Adipocyte (in vitro differentiated cells): ENCODE data around the gene MYO5B.

ENCODE experiments used
- DNase-seq: peaks from one replicate; pipeline ENCODE4 v3.0.0-alpha.2; 2015; ENCODE audit warnings: low read depth
- H3K27me3 ChIP-seq: replicated peaks from 2 replicates; pipeline ENCODE4 v1.7.0; 2013; ENCODE audit warnings: mild to moderate bottlenecking, low read length, moderate library complexity; ENCODE audit not compliant: control insufficient read depth, insufficient read depth
- H3K36me3 ChIP-seq: 2 replicates; pipeline ENCODE4 v1.7.0; 2013; ENCODE audit warnings: low read length, mild to moderate bottlenecking, moderate library complexity; ENCODE audit not compliant: control insufficient read depth, insufficient read depth, severe bottlenecking
- H3K4me1 ChIP-seq: 2 replicates; pipeline ENCODE4 v1.7.0; 2013; ENCODE audit warnings: mild to moderate bottlenecking, low read length, moderate library complexity; ENCODE audit not compliant: control insufficient read depth, insufficient read depth
- H3K4me3 ChIP-seq: 2 replicates; pipeline ENCODE4 v1.7.0; 2013; ENCODE audit warnings: mild to moderate bottlenecking, low read length, moderate library complexity
- H3K9ac ChIP-seq: 2 replicates; pipeline ENCODE4 v1.7.0; 2013; ENCODE audit warnings: mild to moderate bottlenecking, low read length, moderate library complexity
- H3K9me3 ChIP-seq: 2 replicates; pipeline ENCODE4 v1.7.0; 2013; ENCODE audit warnings: mild to moderate bottlenecking, low read length, moderate library complexity; ENCODE audit not compliant: control insufficient read depth

MYO5B gene

DNA sequence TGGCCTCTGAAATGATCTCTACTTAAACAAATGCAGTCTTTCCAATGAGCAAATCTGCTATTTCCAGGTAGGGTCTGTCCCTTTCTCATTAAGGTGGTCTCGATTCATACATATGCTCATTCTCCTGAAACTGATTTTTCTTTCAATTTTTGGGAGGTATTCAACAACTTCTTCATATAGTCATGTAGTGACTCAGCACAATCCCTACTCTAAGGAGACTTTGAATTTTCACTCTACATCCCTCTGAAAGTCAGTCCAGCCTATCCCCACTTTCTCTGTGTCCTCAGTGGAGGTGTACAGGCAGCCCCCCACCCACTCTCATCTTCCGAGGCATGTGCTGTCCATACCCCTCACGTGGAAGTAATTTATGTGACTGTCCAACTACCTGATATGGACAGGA, 281.7 kb downstream of the MYO5B start:
- Histone ChIP-seq H3K9me3 (peaks cover 6% of the 10 kb centered on the region), H3K4me3 (no peak overlapping the region), H3K4me1 (peaks cover 14% of the 10 kb centered on the region), H3K36me3 (no peaks in the 10 kb centered on the region), H3K9ac (no peak overlapping the region), H3K27me3 (peaks cover 39% of the 10 kb centered on the region)
- DNase-seq: no peak

- H3K27me3 ChIP-seq: peaks cover 22% of the 10 kb centered on the region
- H3K4me1 ChIP-seq: peaks cover 25% of the 10 kb centered on the region
- no peak for DNase-seq
- no peak overlapping the region for H3K4me3 ChIP-seq
- peaks cover 6% of the 10 kb centered on the region for H3K9me3 ChIP-seq
- no peak overlapping the region for H3K9ac ChIP-seq
- H3K36me3 ChIP-seq: no peaks in the 10 kb centered on the region
Measured at GRCh38 chr18:49911427-49911826, 283.5 kb downstream of the MYO5B start.

DNA sequence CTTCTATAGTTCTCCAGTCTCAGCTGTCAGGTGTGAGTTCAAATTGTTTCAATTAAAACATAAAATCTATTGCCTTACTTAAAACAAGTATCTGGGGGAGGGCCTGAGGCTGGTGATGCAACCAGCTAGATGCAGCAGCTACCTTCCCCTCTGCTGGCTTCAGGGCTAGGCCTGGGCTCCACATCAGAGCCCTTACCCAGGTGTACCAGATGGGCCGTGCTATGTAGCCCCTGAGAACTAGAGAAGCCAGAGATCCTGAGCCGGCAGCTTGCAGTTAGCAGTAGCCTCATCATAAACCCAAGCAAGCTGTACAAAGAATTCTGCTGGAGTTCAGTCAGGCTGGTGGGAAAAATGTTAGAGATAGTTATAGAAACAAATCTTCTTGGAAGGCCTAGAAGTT, 284.0 kb downstream of the MYO5B start:
- peaks cover 6% of the 10 kb centered on the region for H3K9me3 ChIP-seq
- peaks cover 21% of the 10 kb centered on the region for H3K27me3 ChIP-seq
- H3K4me3 ChIP-seq: no peak overlapping the region
- DNase-seq: no peak
- H3K4me1 ChIP-seq: peaks cover 25% of the 10 kb centered on the region
- H3K36me3 ChIP-seq: no peaks in the 10 kb centered on the region
- no peak overlapping the region for H3K9ac ChIP-seq

DNA sequence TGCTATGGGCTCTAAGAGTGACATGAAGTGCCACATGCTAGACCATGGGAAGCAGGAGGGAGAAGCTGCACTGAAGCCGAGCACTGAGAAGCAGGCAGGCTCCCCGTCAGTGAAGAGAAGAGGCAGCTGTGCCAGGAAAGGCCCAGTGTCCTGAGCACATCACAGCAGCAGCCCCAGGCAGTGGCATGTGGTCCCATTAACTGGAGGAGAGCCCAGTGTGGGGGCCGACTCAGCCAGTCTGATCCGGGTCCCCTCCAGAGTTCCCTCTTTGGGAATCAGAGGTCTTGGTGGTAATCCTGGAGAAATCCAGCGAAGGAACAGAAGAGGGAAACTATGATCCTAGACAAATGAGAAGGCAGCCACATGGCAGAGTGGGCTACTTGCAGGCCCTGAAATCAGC, 284.9 kb downstream of the MYO5B start:
- DNase-seq: no peak
- H3K9ac ChIP-seq: no peak overlapping the region
- H3K9me3 ChIP-seq: peaks cover 6% of the 10 kb centered on the region
- peaks cover 18% of the 10 kb centered on the region for H3K27me3 ChIP-seq
- peaks cover 25% of the 10 kb centered on the region for H3K4me1 ChIP-seq
- no peaks in the 10 kb centered on the region for H3K36me3 ChIP-seq
- H3K4me3 ChIP-seq: no peak overlapping the region

DNA sequence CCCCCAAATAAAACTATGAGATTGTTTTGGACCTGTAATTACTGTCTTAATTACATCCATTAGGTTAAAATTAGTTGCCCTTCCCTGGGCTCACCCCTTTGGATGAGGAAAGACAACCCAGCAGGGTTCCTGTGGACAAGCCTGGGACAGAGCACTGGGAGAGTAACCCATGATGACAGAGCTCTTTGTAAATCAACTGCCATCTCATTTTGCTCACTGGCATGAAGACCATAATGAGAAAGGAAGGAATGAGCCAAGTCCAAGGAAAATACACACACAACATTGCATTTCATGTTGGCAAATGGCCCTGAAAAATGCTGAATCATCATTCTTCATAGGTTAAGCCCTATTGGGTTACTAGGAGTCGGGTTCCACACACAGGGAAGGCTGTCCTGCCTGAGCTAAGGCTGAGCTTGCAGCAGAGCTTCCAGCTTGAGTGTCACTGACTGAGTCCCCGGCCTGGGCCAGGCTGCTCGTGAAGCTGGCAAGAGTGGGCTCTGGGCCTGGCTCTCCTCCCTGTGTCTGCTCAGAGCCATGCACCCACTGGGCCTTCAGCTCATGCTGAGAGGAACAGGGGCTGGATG, 287.5 kb downstream of the MYO5B start:
- Histone ChIP-seq H3K4me1 (peaks cover 25% of the 10 kb centered on the region), H3K27me3 (peaks cover 17% of the 10 kb centered on the region), H3K4me3 (no peak overlapping the region), H3K9me3 (peaks cover 3% of the 10 kb centered on the region), H3K36me3 (no peaks in the 10 kb centered on the region), H3K9ac (peak overlapping the region; percentile 37)
- DNase-seq: peak; percentile 57

GRCh38 chr18:49905771-49906170, 289.2 kb downstream of the MYO5B start:
- H3K9ac ChIP-seq: no peak overlapping the region
- no peaks in the 10 kb centered on the region for H3K9me3 ChIP-seq
- peaks cover 17% of the 10 kb centered on the region for H3K27me3 ChIP-seq
- peaks cover 25% of the 10 kb centered on the region for H3K4me1 ChIP-seq
- H3K36me3 ChIP-seq: no peaks in the 10 kb centered on the region
- no peak for DNase-seq
- H3K4me3 ChIP-seq: no peak overlapping the region

DNA sequence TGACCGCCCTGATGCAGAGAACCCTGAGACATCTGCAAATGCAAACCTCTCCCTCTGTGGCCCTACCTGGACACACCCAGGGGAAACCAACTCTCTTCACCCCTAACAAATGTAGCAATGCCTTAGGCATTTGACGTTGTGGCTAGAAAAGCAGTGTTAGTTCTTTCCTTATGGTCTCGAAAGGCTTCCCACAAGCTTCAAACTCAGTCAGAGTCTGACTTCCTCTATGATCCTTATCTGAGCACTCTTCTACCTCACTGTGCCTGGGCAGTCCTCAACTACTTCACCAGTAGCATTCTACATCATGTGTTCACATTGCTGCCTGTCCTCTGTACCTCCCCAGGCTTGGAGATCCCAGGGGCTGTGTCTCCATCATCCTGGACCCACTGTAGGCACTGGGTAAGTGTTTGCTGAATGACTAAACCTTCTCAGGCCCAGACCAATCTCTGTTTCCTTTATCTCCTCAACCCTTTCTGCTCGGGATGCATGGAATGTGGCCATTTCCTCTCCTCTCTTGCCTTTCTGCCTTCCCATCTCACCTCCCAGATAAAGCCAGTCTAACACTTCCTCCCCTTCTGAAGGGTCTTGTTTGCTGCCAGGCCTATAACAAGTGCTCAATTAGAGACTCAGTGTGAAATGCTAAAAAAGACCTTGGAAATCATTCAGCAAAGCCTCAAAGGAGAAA, 289.9 kb downstream of the MYO5B start:
- Histone ChIP-seq H3K36me3 (no peaks in the 10 kb centered on the region), H3K4me1 (peaks cover 25% of the 10 kb centered on the region), H3K4me3 (no peak overlapping the region), H3K27me3 (peaks cover 17% of the 10 kb centered on the region), H3K9ac (no peak overlapping the region), H3K9me3 (no peaks in the 10 kb centered on the region)
- no peak for DNase-seq

DNA sequence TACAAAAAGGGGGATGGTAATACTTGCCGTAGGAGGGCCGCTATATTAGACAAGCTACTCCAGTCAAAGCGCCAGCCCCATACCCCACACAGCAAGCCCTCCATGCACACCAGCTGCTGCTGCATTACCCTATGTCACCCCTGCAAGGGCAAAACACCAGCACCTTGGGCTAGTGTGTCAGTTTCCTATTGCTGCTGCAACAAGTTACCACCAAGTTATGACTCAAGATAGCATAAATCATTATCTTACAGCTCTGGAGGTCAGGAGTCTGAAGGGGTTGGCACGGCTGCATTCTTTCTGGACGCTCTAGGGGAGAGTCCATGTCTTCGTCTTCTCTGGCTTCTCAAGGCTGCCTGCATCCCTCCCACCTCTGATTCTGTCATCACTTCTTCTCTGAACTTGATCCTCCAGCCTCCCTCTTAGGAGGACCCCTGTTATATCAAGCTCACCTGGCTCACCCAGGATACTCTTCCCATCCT, 293.0 kb downstream of the MYO5B start:
- Histone ChIP-seq H3K9ac (no peak overlapping the region), H3K9me3 (no peaks in the 10 kb centered on the region), H3K36me3 (no peaks in the 10 kb centered on the region), H3K27me3 (peaks cover 11% of the 10 kb centered on the region), H3K4me3 (no peak overlapping the region), H3K4me1 (peaks cover under 1% of the 10 kb centered on the region)
- DNase-seq: no peak

DNA sequence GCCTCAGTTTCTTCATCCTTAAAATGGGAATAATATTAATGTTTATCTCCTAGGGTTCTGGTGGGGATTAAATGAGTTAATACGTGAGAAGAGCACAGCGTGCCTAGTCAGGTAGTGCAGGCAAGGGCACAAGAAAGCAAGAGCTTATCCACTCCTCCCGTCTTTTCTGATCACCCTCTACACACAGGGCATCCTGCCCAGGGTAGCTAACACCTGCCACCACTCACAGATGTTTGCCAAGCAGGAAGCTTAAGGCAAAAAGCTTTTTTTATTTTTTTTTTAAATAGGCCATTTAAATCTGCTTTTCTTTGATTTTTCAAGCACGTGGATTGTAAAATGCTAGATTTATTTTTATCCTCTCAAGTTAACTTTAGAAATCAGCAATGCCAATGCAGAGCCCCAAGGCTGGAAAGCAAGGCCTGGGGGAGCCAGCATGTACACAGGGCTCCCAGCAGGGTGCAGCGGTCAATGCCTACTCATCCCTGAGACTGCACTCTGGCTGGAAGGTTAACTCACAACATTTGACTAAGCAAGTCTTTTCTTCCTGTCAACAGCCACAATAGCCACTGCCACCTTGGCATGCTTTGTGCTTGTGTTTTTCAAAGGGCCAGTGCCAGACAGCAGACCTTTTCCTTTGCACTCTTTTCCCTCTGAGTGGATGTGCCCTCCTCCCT, 295.2 kb downstream of the MYO5B start:
- no peaks in the 10 kb centered on the region for H3K4me1 ChIP-seq
- H3K4me3 ChIP-seq: no peak overlapping the region
- H3K9me3 ChIP-seq: no peaks in the 10 kb centered on the region
- no peak overlapping the region for H3K9ac ChIP-seq
- H3K27me3 ChIP-seq: peaks cover 10% of the 10 kb centered on the region
- no peak for DNase-seq
- H3K36me3 ChIP-seq: no peaks in the 10 kb centered on the region

DNA sequence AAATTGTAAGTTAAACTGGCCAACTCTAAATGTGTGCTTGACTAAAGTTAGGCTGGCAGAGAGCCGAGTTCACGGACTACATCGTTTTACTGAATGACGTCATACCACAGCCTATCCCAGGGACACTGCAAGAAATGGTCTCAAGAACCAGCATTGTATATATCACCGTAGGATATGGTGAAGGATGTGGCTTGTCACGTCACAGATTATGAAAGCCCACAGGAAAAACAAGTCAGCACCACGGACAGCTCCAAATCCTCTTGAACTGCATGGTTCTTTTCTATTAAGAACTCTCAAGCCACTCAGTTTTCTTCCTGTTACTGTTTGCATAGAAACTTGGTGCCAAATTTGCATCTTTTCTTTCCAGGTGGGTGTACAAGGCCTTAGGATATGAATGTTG, 296.5 kb downstream of the MYO5B start:
- Histone ChIP-seq H3K9ac (no peak overlapping the region), H3K36me3 (no peaks in the 10 kb centered on the region), H3K4me3 (no peak overlapping the region), H3K4me1 (no peaks in the 10 kb centered on the region), H3K27me3 (peaks cover 12% of the 10 kb centered on the region), H3K9me3 (no peaks in the 10 kb centered on the region)
- peak; percentile 84 for DNase-seq

GRCh38 chr18:49894517-49895226, 300.3 kb downstream of the MYO5B start:
- Histone ChIP-seq H3K9me3 (no peaks in the 10 kb centered on the region), H3K36me3 (no peaks in the 10 kb centered on the region), H3K9ac (no peak overlapping the region), H3K4me3 (no peak overlapping the region), H3K4me1 (no peaks in the 10 kb centered on the region), H3K27me3 (peaks cover 17% of the 10 kb centered on the region)
- no peak for DNase-seq
